ENCODE data around the gene SERINC5.

GRCh38 chr5:80275347-80275746, 19.5 kb upstream of the SERINC5 start:
- TF ChIP-seq POLR2A (IDR thresholded peaks at IDR 0.05; ENCODE audit: extremely low read depth, insufficient read length) = no peak
- peak; percentile 58 for TF ChIP-seq CTCF (IDR thresholded peaks at IDR 0.05; ENCODE audit: low read depth, low read length)
- no peak for TF ChIP-seq MAX (IDR thresholded peaks at IDR 0.05; ENCODE audit: low read depth, low read length)

All from NB4 (cell line).